Measurements from ENCODE around the gene CATSPER2.
"Not testable (repeated sequence)": the region's sequence is repeated elsewhere in the genome, so short reads cannot be mapped to it uniquely, and the experiment has no call there.

DNA sequence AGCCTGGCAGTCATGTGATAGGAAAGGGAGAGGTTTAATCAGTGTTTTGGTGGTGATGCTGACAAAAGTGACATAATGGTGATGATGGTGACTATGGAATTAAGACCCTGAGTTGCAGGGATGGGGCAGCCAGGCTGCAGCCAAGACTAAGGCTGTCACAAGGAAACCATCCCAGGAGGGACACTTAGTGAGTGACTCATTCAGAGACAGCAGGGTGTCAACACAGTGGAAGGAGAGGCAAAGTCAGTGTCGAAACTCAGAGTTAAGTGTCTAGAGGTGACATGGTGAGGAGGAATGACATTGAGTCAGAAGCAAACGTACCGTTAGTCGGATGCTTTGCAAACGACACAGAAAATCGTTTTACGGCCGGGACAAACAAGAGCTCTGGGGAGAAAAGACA, 14.7 kb upstream of the CATSPER2 start:
- TF ChIP-seq YY1 (IDR thresholded peaks at IDR 0.05; ENCODE audit: extremely low read depth, insufficient replicate concordance, low read depth, low read length); CEBPB (IDR thresholded peaks at IDR 0.05; ENCODE audit: low read depth); POLR2A (IDR thresholded peaks at IDR 0.05; ENCODE audit: borderline replicate concordance, extremely low read depth, insufficient read depth, insufficient read length); FOSL1 (IDR thresholded peaks at IDR 0.05; ENCODE audit: low read depth): not testable (repeated sequence)
